Retinal pigment epithelial cell (primary cell): ENCODE measurements around the gene TLK1.

ENCODE experiments used
- DNase-seq: peaks from one replicate; pipeline ENCODE4 v3.0.0-alpha.2; 2010; ENCODE audit warnings: low read depth
- H3K4me3 ChIP-seq: 2 replicates; pipeline ENCODE4 v1.5.1; 2011; ENCODE audit warnings: mild to moderate bottlenecking, low read length, control low read depth, moderate library complexity
- TF ChIP-seq, protein P1 (sequence below): conservative IDR thresholded peaks from 2 replicates; pipeline ENCODE4 v1.5.1; 2011; ENCODE audit warnings: low read depth, low read length, control low read depth, inconsistent platforms

The TLK1 gene

GRCh38 chr2:171124541-171124940 lies 36.2 kb downstream of the TLK1 start:
- DNase-seq, result no peak
- no peak overlapping the region for H3K4me3 ChIP-seq
- TF ChIP-seq, protein P1, sequence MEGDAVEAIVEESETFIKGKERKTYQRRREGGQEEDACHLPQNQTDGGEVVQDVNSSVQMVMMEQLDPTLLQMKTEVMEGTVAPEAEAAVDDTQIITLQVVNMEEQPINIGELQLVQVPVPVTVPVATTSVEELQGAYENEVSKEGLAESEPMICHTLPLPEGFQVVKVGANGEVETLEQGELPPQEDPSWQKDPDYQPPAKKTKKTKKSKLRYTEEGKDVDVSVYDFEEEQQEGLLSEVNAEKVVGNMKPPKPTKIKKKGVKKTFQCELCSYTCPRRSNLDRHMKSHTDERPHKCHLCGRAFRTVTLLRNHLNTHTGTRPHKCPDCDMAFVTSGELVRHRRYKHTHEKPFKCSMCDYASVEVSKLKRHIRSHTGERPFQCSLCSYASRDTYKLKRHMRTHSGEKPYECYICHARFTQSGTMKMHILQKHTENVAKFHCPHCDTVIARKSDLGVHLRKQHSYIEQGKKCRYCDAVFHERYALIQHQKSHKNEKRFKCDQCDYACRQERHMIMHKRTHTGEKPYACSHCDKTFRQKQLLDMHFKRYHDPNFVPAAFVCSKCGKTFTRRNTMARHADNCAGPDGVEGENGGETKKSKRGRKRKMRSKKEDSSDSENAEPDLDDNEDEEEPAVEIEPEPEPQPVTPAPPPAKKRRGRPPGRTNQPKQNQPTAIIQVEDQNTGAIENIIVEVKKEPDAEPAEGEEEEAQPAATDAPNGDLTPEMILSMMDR, result no peak

- DNase-seq, result no peak
- TF ChIP-seq, protein P1, result no peak
These were observed 51.1 kb downstream of the TLK1 start for GRCh38 chr2:171109571-171109970.

DNA sequence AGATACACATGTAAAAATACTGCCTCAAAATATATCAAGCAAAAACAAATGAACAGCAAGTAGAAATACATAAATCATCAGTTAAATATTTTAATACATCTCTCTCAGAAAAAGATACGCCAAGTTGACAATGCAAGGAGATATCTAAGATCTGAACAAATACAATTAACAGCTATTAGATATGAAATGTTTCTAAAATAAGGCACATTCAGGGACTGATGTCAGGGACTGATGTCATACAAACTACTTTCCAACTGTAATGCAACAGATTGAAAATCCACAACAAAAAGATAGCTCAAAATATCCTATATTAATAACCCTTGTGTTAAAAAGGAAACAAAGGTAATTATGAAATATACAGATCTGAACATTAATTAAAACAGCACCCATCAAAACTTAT lies 51.7 kb downstream of the TLK1 start:
- no peak overlapping the region for H3K4me3 ChIP-seq
- no peak for DNase-seq
- TF ChIP-seq, protein P1, result no peak

More at GRCh38 chr2:171109571-171109970, 51.1 kb downstream of the TLK1 start:
- no peak overlapping the region for H3K4me3 ChIP-seq

GRCh38 chr2:171107803-171108202 lies 52.9 kb downstream of the TLK1 start:
- no peak overlapping the region for H3K4me3 ChIP-seq
- no peak for DNase-seq
- TF ChIP-seq, protein P1, result no peak

GRCh38 chr2:171104379-171104778 lies 56.3 kb downstream of the TLK1 start:
- no peak for DNase-seq
- TF ChIP-seq, protein P1, result no peak
- H3K4me3 ChIP-seq, result no peak overlapping the region

GRCh38 chr2:171102802-171103201 lies 57.9 kb downstream of the TLK1 start:
- no peak for DNase-seq
- H3K4me3 ChIP-seq, result no peak overlapping the region
- TF ChIP-seq, protein P1, result no peak

GRCh38 chr2:171100370-171100769 lies 60.3 kb downstream of the TLK1 start:
- TF ChIP-seq, protein P1, result no peak
- no peak overlapping the region for H3K4me3 ChIP-seq
- DNase-seq, result no peak
